Caco-2 (cell line): ENCODE data around the gene PHC2. TPM values are rescaled to one million over a fixed set of nuclear protein-coding genes. Genes with fewer than 3 reads are reported as not detected.

Experiments
- BruUV-seq: library from RNA; stranded (reverse); fragments of 400-500 nt; replicated peaks from 2 replicates; lab custom pipeline; 2021; lab: Mats Ljungman, UMichigan
- CTCF ChIA-PET: fragments of 300-600 bp; sonication (Branson Sonifier 250); formaldehyde crosslinking; loops from one replicate; lab custom pipeline; 2022; ENCODE audit warnings: antibody characterized with exemption; lab: Charles Lee
- POLR2A ChIA-PET: fragments of 300-600 bp; sonication (Branson Sonifier 250); formaldehyde crosslinking; loops from one replicate; lab custom pipeline; 2022; ENCODE audit warnings: antibody characterized with exemption; lab: Charles Lee
- DNase-seq, 2 experiments: peaks; one replicate each; pipeline versions ENCODE4 v3.0.0 to v3.0.0-alpha.2; 2020 to 2022
- H3K27me3 ChIP-seq: replicated peaks from 2 replicates; pipeline ENCODE4 v1.6.0; 2011; ENCODE audit warnings: low read length; ENCODE audit not compliant: control insufficient read depth, insufficient read depth
- H3K36me3 ChIP-seq: 2 replicates; pipeline ENCODE4 v1.5.1; 2011; ENCODE audit warnings: low read length; ENCODE audit not compliant: control insufficient read depth, insufficient read depth
- H3K4me1 ChIP-seq: fragments of 250-450 bp; sonication (Bioruptor Pico); 2 replicates; pipeline ENCODE4 v1.5.1; 2020; ENCODE audit warnings: mild to moderate bottlenecking
- H3K4me3 ChIP-seq: 2 replicates; pipeline ENCODE4 v1.5.1; 2011; ENCODE audit warnings: low read depth, mild to moderate bottlenecking, control low read depth, low read length
- H3K9me3 ChIP-seq: fragments of 250-450 bp; sonication (Bioruptor Pico); 2 replicates; pipeline ENCODE4 v1.5.1; 2020; ENCODE audit warnings: mild to moderate bottlenecking, moderate library complexity
- H3K27ac Mint-ChIP-seq: one replicate; pipeline ENCODE4 v1.8.0; 2022; ENCODE audit warnings: mixed read lengths; ENCODE audit not compliant: unreplicated experiment
- H3K27me3 Mint-ChIP-seq: one replicate; pipeline ENCODE4 v1.8.0; 2022; ENCODE audit warnings: mixed read lengths; ENCODE audit not compliant: insufficient read depth, unreplicated experiment
- H3K36me3 Mint-ChIP-seq: one replicate; pipeline ENCODE4 v1.8.0; 2022; ENCODE audit warnings: mild to moderate bottlenecking, mixed read lengths; ENCODE audit not compliant: insufficient read depth, unreplicated experiment
- H3K4me1 Mint-ChIP-seq: one replicate; pipeline ENCODE4 v1.8.0; 2022; ENCODE audit warnings: low read depth, mixed read lengths; ENCODE audit not compliant: unreplicated experiment
- H3K4me3 Mint-ChIP-seq: one replicate; pipeline ENCODE4 v1.8.0; 2022; ENCODE audit warnings: mild to moderate bottlenecking, moderate library complexity, mixed read lengths; ENCODE audit not compliant: unreplicated experiment
- H3K9me3 Mint-ChIP-seq: one replicate; pipeline ENCODE4 v1.8.0; 2022; ENCODE audit warnings: mixed read lengths; ENCODE audit not compliant: unreplicated experiment
- intact Hi-C: fragments of 100-400 bp; cut with micrococcal nuclease; formaldehyde crosslinking; loops from one replicate; pipeline ENCODE4 v1.10.0; 2022; ENCODE audit not compliant: unreplicated experiment
- total RNA-seq: library from RNA; stranded (reverse); gene quantifications from 2 replicates; pipeline ENCODE4 v1.2.3, GENCODE V29; 2022
- TF ChIP-seq, protein P1 (sequence below), 2 experiments: fragments of 200-600 bp in 1 of 2; IDR thresholded peaks; 1 replicate in 1 of 2; 2 replicates in 1 of 2; pipeline versions ENCODE4 v1.5.1 to v1.8.0; 2011 to 2022; ENCODE audit warnings: antibody characterized with exemption in 1 of 2, control low read depth in 1 of 2, inconsistent platforms in 1 of 2, low read depth in 1 of 2, low read length in 1 of 2, mild to moderate bottlenecking in 1 of 2, moderate library complexity in 1 of 2; ENCODE audit not compliant: insufficient read depth in 1 of 2, severe bottlenecking in 1 of 2, unreplicated experiment in 1 of 2

Gene PHC2
- total RNA-seq, 1 experiment from 2014 or later, result 35.2 TPM

GRCh38 chr1:33396188-33397124, 34.4 kb downstream of the PHC2 start:
- Histone ChIP-seq H3K27me3 (no peaks in the 10 kb centered on the region), H3K36me3 (no peaks in the 10 kb centered on the region), H3K9me3 (no peaks in the 10 kb centered on the region), H3K4me1 (no peaks in the 10 kb centered on the region), H3K4me3 (no peak overlapping the region)
- Mint-ChIP-seq H3K36me3 (no peaks in the 10 kb centered on the region), H3K4me1 (no peaks in the 10 kb centered on the region), H3K27ac (no peak overlapping the region), H3K9me3 (no peaks in the 10 kb centered on the region), H3K4me3 (no peak overlapping the region), H3K27me3 (peaks cover 3% of the 10 kb centered on the region)
- DNase-seq, result no peak
- ChIA-PET POLR2A (interaction anchor here (0.6 kb wide), 1 partner anchor 214 kb away, joined by 7 read pairs; no protein-coding TSS in a partner anchor), CTCF (no interaction called here)
- TF ChIP-seq, protein P1, sequence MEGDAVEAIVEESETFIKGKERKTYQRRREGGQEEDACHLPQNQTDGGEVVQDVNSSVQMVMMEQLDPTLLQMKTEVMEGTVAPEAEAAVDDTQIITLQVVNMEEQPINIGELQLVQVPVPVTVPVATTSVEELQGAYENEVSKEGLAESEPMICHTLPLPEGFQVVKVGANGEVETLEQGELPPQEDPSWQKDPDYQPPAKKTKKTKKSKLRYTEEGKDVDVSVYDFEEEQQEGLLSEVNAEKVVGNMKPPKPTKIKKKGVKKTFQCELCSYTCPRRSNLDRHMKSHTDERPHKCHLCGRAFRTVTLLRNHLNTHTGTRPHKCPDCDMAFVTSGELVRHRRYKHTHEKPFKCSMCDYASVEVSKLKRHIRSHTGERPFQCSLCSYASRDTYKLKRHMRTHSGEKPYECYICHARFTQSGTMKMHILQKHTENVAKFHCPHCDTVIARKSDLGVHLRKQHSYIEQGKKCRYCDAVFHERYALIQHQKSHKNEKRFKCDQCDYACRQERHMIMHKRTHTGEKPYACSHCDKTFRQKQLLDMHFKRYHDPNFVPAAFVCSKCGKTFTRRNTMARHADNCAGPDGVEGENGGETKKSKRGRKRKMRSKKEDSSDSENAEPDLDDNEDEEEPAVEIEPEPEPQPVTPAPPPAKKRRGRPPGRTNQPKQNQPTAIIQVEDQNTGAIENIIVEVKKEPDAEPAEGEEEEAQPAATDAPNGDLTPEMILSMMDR (IDR thresholded peaks at IDR 0.05; ENCODE audit: insufficient read depth in 1 of 2, low read depth in 1 of 2, low read length in 1 of 2, severe bottlenecking in 1 of 2, unreplicated experiment in 1 of 2), result no peak
- intact Hi-C loops, result no loop called here
- no TSS peak for BruUV-seq

DNA sequence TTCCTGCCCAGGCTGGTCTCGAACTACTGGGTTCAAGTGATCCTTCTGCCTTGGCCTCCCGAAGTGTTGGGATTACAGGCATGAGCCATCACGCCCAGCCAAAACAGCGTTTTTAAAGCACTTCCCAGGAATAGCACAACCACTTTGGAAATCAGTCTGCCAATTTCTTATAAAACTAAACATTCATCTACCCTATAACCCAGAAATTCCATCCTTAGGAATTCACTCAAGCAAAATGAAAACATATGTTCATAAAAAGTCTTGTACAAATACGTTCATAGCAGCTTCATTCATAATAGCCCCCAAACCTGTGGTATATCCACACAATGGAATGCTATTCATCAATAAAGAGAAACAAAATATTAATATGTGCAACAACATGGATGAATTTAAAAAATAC, 36.1 kb downstream of the PHC2 start:
- Mint-ChIP-seq H3K9me3 (no peaks in the 10 kb centered on the region), H3K27ac (no peak overlapping the region), H3K4me1 (no peaks in the 10 kb centered on the region), H3K36me3 (no peaks in the 10 kb centered on the region), H3K4me3 (no peak overlapping the region), H3K27me3 (peaks cover 3% of the 10 kb centered on the region)
- TF ChIP-seq, protein P1 (IDR thresholded peaks at IDR 0.05; ENCODE audit: insufficient read depth in 1 of 2, low read depth in 1 of 2, low read length in 1 of 2, severe bottlenecking in 1 of 2, unreplicated experiment in 1 of 2), result no peak
- Histone ChIP-seq H3K4me1 (no peaks in the 10 kb centered on the region), H3K27me3 (no peaks in the 10 kb centered on the region), H3K9me3 (no peaks in the 10 kb centered on the region), H3K36me3 (no peaks in the 10 kb centered on the region), H3K4me3 (no peak overlapping the region)
- no TSS peak for BruUV-seq
- no peak for DNase-seq
- intact Hi-C loops, result no loop called here
- ChIA-PET CTCF (no interaction called here), POLR2A (no interaction called here)

GRCh38 chr1:33393991-33394390, 36.9 kb downstream of the PHC2 start:
- Histone ChIP-seq H3K27me3 (no peaks in the 10 kb centered on the region), H3K9me3 (no peaks in the 10 kb centered on the region), H3K36me3 (no peaks in the 10 kb centered on the region), H3K4me3 (no peak overlapping the region), H3K4me1 (no peaks in the 10 kb centered on the region)
- POLR2A ChIA-PET, result no interaction called here
- Mint-ChIP-seq H3K27me3 (peaks cover 3% of the 10 kb centered on the region), H3K36me3 (no peaks in the 10 kb centered on the region), H3K4me3 (no peak overlapping the region), H3K27ac (no peak overlapping the region), H3K9me3 (no peaks in the 10 kb centered on the region), H3K4me1 (no peaks in the 10 kb centered on the region)
- intact Hi-C loops, result no loop called here
- no TSS peak for BruUV-seq
- CTCF ChIA-PET, result no interaction called here
- TF ChIP-seq, protein P1 (IDR thresholded peaks at IDR 0.05; ENCODE audit: insufficient read depth in 1 of 2, low read depth in 1 of 2, low read length in 1 of 2, severe bottlenecking in 1 of 2, unreplicated experiment in 1 of 2), result no peak
- no peak for DNase-seq
